H1 (cell line): ENCODE data around the gene RABL2A. TPM values are rescaled to one million over a fixed set of nuclear protein-coding genes. Genes with fewer than 3 reads are reported as not detected.

Source experiments
- ASH2L ChIP-seq: fragments of 200-600, 300-600 bp; sonication (generic); IDR thresholded peaks from one replicate; pipeline ENCODE4 v1.7.1; 2017; ENCODE audit warnings: low read length
- E2F6 ChIP-seq: IDR thresholded peaks from 2 replicates; pipeline ENCODE4 v1.6.1; 2012; ENCODE audit warnings: inconsistent platforms
- MAX ChIP-seq: IDR thresholded peaks from 2 replicates; pipeline ENCODE4 v1.6.1; 2012; ENCODE audit warnings: inconsistent platforms
- PHF8 ChIP-seq: fragments of 200-600 bp; sonication (generic); conservative IDR thresholded peaks from 2 replicates; pipeline ENCODE4 v1.7.1; 2012; ENCODE audit warnings: low read depth, mild to moderate bottlenecking, inconsistent platforms, low read length, moderate library complexity
- RNF2 ChIP-seq: fragments of 200-900, 300-1000 bp; sonication (generic); IDR thresholded peaks from 2 replicates; pipeline ENCODE4 v1.7.1; 2016; ENCODE audit warnings: borderline replicate concordance, low read depth, mild to moderate bottlenecking, antibody characterized with exemption, low read length; ENCODE audit not compliant: poor library complexity, severe bottlenecking; ENCODE audit errors: missing control alignments
- TAF7 ChIP-seq: optimal IDR thresholded peaks from 2 replicates; pipeline ENCODE3; 2011; ENCODE audit warnings: low read depth, mild to moderate bottlenecking, inconsistent platforms, low read length, moderate library complexity, borderline replicate concordance
- polyA plus RNA-seq, 7 experiments: library from polyadenylated mRNA; depleted of rRNA in 3 of 7; stranded (reverse) in 5 of 7; unstranded in 2 of 7; fragments of >200 nt in 5 of 7; fragments of 200-250 nt in 2 of 7; gene quantifications; 1 replicate in 5 of 7; 2 replicates in 1 of 7; 4 replicates in 1 of 7; pipeline versions ENCODE4 v1.2.1 to v1.2.3, GENCODE V29; 2011 to 2013; ENCODE audit warnings: missing spikeins in 2 of 7, mixed read lengths in 2 of 7
- total RNA-seq: library from RNA; stranded (reverse); fragmentation: NEBNext Ultra II Directional; extraction: Animal tissue kit (Norgen Biotek cat#: 25700); gene quantifications from 2 replicates; pipeline ENCODE4 v1.2.1, GENCODE V29; 2021

Gene RABL2A
- total and polyA plus RNA-seq, 2 of the 8 experiments (the other 6 are each of a cell fraction or from before 2014, with no cell fraction given), result 6.9 to 10.9 TPM

- no peak for TF ChIP-seq PHF8
- TF ChIP-seq TAF7, result no peak
- TF ChIP-seq RNF2, result no peak
- no peak for TF ChIP-seq MAX
- TF ChIP-seq E2F6, result no peak
- TF ChIP-seq ASH2L, result no peak
Observed at GRCh38 chr2:113685471-113685870, 58.4 kb downstream of the RABL2A start (continued).
